Pons (tissue), 1 donor: ENCODE data around the gene ALX1.
"Not testable (repeated sequence)": the region's sequence is repeated elsewhere in the genome, so short reads cannot be mapped to it uniquely, and the experiment has no call there.

Source experiments
- DNase-seq: peaks from one replicate; pipeline ENCODE4 v3.0.0-alpha.2; 2016; ENCODE audit warnings: low spot score

ALX1 gene

DNA sequence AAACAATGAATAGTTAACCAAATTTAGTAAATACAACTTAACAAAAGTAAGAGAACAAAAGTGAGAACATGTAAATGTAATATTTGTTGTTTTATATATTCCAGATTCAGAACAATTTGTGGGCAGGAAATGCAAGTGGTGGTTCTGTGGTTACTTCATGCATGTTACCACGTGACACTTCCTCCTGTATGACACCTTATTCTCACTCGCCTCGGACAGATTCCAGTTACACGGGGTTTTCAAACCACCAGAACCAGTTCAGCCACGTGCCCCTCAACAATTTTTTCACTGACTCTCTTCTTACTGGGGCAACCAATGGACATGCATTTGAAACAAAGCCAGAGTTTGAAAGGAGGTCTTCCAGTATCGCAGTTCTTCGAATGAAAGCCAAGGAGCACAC lies 21.0 kb downstream of the ALX1 start:
- no peak for DNase-seq

DNA sequence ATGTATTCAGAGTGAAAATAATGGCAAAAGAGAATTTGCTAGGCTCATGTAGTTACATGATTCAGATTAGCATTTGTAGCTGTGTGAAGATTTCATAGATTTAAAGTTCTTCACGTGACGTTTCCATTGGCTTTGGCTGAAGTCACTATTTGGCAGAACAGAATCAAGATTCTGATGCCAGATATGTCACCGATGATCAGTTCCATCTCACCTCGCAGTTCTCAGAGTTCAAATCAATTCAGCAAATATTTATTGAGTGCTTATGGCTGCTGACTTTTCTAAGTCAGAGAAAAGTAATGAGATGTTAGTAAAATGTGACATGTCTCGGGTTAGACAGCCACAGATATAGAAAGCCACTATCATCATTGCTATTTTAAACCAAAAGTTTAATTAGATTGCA lies 28.4 kb downstream of the ALX1 start:
- DNase-seq: no peak

DNA sequence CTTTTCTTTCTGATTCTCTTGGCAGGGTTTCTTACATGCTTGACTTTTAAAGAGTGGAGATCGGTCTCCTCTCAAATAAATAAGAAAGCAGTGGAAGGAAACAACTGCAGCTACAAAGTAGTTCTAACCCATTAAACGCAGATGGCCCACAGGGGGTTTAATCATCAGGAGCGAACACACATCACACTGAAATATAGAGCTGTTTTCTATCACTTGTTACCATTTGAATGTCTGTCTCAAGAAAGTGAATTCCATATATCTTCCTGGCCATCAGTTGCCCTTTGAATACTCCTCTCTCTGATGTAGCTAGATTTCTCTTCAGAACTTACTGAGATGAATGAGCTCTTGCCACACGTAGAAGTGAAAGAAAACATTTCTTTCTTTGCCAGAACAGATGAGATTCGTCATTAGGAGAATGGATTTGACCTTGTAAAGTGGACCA lies 29.1 kb downstream of the ALX1 start:
- no peak for DNase-seq

DNA sequence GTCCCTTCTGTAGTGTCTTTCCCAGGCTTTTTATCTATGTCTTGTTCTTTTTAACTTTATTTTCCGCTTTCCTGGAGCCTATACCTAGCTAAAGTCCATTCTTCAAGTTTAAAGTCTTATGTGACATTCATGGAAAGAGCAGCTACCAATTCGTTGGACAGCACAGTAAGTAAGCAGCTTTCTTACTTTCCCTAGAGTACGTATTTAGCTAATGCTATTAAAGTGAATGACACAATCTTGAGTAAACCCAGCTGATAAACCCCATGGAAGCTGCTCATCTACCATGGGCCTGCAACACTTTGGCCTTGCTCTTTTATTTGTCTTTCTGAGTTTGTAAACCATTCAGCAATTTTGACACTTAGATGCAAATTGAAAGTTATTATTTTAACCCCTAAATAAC lies 30.0 kb downstream of the ALX1 start:
- DNase-seq: no peak

DNA sequence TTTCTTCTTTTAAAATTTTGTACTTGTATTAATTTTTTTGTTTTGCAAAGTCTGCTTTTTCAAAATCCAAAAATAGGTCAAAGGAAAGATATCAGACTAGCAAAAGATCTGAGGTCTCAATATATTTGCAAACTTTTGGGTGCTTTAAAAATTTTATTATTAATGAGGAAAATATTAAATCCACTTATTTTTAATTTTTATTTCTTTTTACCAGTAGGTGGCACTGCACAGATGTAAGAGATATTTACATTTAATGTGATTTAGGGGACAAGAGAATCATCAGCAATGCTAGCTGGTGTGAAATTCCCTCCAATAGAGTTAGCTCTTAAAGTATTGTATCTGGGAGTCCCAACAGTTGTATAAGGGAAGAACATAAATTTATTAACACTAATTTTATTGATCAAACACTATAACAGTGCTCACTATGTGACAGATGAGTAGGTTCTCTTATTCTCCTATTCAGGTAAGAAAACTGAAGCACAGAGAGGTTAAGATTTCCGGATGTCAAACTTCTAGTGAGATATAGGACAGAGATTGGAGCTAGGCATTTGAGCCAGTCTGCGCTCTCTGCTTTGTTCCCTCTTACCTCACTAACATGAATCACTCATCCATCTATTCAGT lies 30.5 kb downstream of the ALX1 start:
- DNase-seq: peak; percentile 7

DNA sequence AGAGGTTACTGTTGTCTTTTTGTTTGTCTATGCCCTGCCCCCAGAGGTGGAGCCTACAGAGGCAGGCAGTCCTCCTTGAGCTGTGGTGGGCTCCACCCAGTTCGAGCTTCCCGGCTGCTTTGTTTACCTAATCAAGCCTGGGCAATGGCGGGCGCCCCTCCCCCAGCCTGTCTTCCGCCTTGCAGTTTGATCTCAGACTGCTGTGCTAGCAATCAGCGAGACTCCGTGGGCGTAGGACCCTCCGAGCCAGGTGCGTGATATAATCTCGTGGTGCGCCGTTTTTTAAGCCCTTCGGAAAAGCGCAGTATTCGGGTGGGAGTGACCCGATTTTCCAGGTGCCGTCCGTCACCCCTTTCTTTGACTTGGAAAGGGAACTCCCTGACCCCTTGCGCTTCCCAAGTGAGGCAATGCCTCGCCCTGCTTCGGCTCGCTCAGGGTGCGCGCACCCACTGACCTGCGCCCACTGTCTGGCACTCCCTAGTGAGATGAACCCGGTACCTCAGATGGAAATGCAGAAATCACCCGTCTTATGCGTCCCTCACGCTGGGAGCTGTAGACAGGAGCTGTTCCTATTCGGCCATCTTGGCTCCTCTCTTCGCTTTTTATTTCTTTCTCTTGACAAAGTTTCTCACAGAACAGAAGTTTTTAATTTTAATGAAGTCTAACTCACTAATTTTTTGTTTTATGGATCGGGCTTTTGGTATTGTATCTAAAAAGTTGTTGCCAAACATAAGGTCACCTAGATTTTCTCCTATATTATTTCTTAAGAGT lies 38.0 kb downstream of the ALX1 start:
- not testable (repeated sequence) for DNase-seq

DNA sequence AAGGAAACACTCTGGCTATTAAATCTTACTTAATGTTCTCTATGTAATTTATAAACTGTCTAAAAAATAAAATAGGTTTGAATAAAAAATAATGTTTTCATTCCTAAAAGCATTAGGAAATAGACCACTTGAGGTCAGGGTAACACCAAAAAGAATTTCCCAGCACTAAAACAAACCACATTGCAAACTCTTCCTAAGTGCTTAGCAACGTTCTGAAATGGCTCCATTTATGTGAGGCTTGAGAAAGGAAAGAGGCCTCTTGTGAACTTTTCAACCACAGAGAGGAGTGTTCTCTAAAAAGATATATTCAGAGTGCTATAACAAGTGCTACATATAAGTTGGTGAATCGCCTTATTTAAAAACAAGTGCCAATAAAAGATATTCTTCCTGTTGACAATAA lies 42.7 kb downstream of the ALX1 start:
- no peak for DNase-seq

DNA sequence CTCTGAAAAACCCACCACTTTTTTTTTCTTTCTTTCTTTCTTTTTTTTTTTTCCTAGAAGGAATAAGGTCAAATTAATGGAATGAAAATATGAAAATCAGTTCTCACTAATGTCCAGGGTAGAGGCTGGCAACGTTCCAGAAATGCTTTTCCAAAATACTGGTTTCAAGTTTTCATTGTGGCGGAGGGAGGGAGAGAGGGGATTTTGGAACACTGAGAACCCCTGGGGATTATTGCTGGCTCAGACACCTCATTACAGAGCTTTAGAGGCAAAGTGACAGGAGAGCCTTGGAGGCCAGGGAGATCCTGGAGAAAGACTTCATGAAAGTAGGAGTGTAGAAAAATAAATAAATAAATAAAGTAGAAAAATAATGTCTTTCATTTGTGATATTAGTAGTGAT lies 45.4 kb downstream of the ALX1 start:
- DNase-seq: no peak

DNA sequence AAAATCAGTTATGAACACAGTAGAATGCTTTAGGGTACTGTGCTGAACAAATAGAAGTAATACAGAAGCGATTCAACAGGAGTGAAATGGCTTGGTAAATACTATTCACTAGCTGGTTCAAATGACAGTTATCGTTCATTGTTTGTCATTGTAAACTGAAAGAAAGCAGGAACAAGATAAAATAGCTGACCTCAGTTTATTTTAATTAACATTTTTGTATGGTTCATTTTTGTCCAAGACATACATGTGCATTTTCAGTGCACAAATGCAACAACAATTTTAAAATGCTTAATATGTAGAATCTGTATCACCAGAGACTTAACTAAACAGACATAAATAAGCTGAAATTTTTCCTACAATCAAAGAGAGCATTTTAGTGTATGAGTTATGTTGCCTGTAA lies 49.9 kb downstream of the ALX1 start:
- DNase-seq: no peak

DNA sequence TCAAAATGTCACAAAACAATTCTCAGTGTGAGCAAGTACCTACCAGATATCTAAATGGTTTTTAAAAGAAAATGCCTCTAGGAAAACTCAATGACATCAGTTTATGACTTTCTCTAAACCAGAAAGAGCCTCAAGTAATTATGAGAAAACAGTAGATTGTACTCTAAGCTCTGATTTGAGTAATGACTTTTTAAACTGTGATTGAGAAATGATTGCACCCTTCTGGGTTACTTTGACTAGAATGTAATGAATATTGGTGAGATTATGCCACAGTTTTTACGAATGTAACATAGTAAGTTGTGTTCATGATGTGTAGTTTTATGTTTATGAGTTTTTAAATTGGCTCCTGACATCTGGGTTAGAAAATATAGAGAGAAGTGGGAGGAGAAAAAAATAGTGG lies 68.8 kb downstream of the ALX1 start:
- no peak for DNase-seq

DNA sequence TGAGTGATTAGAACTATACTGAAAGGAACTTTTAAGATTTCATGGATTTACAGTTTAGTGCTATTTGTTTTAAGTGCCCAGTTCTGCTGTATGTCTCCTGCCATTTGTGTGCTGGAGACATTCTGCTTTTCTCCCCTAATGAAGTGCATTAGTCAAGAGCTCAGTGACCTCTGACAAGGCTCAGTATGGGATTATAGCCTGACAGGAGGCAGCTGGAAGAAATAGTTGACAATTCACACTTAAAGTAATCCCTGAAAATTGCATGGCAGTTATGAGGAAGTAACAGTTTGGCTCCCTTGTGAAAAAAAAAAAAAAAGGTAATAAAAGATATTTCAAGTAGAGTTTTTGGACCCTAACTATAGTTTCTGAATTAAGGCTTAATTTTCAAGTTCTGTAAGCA lies 70.3 kb downstream of the ALX1 start:
- no peak for DNase-seq
